Subcutaneous adipose tissue (tissue), 4 donors: ENCODE data around the gene MOB3B. TPM values are rescaled to one million over a fixed set of nuclear protein-coding genes. Genes with fewer than 3 reads are reported as not detected.

Experiments used
- CTCF ChIP-seq: fragments of 450-650 bp; IDR thresholded peaks from one replicate; pipeline ENCODE4 v1.5.1; 2016; ENCODE audit warnings: low read depth, mild to moderate bottlenecking, control low read depth, antibody characterized with exemption, moderate library complexity
- total RNA-seq, 4 donors: library from RNA; depleted of rRNA; stranded (reverse); fragments of >200 nt; gene quantifications; one replicate each; pipeline ENCODE4 v1.1.0, GENCODE V29; 2016

The MOB3B gene
- total RNA-seq, 4 donors from 2014 or later: 11.9 to 13.4 (median 12.6) TPM

GRCh38 chr9:27333241-27334052 is 196.2 kb downstream of the MOB3B start:
- no peak for TF ChIP-seq CTCF

GRCh38 chr9:27331393-27331792 is 198.2 kb downstream of the MOB3B start:
- TF ChIP-seq CTCF: no peak

GRCh38 chr9:27329291-27329690 is 200.3 kb downstream of the MOB3B start:
- no peak for TF ChIP-seq CTCF

GRCh38 chr9:27328483-27328882 is 201.1 kb downstream of the MOB3B start:
- no peak for TF ChIP-seq CTCF

GRCh38 chr9:27311184-27311583 is 218.4 kb downstream of the MOB3B start:
- no peak for TF ChIP-seq CTCF

GRCh38 chr9:27310582-27310981 is 219.0 kb downstream of the MOB3B start:
- no peak for TF ChIP-seq CTCF

- TF ChIP-seq CTCF: no peak
These were observed 220.8 kb downstream of the MOB3B start for GRCh38 chr9:27308691-27309390.
